COR-L47 (cell line): ENCODE data around the gene TOB2.

Experiments used
- DNase-seq: peaks from one replicate; lab custom pipeline; 2025; lab: John Stamatoyannopoulos, UW

Gene TOB2, protein sequence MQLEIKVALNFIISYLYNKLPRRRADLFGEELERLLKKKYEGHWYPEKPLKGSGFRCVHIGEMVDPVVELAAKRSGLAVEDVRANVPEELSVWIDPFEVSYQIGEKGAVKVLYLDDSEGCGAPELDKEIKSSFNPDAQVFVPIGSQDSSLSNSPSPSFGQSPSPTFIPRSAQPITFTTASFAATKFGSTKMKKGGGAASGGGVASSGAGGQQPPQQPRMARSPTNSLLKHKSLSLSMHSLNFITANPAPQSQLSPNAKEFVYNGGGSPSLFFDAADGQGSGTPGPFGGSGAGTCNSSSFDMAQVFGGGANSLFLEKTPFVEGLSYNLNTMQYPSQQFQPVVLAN

DNA sequence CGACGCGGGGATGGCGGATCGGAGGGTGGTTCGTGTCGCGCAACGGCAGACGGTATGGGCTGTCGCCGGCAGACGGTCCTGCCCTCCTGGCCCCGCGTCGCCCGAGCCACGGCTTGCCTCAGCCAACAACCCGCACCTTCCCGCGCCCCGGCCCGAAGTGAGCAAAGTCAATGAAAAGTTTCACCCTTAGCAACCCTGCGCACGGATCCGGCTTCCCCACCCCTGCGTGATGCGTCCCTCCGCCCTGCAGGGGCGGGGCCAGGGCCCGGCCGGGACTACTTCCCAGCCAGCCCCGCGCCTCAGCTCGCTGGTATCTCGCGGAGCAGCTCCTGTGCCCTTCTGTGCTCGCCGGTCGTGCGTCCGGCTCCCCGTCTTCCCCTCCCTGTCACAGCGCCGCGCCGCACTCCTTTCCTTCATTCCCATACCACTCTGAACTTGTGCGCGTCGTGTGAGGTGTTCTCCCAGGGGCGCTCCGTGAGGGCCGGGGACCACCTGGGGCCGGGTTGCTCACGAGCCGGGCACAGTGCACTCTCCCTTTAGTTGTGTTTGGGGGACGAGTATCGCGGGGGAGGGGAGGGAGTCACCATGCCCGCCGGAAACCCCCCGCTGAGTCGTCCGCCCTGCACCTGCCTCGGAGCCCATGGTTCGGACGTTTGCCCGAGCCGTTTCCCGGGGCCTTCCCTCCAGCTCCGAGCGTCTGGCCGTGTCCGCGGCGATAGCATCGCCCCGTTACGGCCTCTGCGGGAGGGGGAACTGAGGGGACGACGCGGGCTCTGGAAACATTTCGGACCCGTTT lies at the start of gene TOB2:
Gene TOB2 (minus strand): TSS at position 163 of the 796 bp plus-strand sequence. CDS start 9,456 bp downstream, outside the sequence.
- DNase-seq = peak; percentile 93

DNA sequence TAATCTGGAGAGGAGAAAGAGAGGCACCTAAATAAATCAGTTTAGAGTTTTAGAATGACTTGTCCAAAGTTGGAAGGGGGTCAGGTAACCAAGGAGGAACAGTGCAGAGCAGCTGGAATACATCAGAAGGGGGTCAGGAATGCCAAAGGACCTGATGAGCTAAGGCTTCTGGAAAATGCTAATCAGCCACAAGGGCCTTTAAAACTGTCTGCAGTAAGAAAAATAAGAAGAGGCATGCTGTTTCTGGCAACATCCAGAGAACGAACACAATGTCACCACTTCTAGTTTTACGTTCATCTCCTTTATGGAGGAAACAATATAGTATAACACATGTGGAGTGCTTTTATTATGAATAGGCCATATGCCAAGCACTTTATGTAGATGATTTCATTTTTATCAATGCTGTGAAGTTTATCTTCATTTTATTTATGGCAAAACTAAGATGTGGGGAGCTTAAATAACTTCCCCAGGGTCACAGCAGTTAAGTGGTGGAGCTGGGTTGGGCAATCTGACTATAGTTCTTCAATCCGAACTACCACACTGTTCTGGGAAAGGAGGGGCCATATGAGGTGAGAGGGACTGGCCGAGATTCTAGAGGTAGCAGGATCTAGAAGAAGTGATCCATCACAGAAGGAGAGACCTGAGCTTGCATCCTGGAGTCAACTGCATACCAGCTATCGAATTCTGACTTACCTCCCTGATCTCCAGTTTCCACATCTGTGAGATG lies 44.9 kb upstream of the TOB2 start:
- DNase-seq = no peak

DNA sequence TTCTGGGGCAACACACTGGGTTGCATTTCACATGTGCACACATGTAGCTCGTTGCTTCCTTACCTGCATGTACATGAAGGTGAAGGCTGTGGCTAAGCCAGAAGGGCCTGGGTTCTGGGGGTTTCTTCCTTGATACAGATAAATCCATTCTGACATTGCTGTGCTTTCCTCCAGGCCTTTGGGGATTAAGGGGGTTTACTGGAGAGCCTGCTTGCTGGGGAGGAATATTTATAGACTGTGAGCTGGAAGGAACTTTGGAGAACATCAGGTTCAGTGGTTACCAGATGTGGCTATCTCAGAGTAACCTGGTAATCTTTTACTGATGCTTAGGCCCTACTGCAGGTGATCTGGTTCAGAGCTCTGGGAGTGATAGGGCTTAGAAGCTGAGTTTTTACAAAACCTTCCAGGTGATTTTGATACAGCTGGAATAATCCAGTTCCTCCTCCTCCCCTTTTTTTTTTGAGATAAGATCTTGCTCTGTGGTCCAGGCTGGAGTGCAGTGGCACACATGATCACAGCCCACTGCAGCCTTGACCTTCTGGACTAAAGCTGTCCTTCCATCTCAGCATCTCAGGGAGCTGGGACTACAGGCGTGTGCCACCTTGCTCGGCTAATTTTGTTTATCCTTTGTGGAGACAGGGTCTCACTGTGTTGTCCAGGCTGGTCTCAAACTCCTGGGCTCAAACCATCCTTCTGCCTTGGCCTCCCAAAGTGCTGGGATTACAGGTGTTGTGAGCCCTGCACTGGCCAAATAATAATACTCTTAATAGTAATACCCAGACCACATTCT lies 42.2 kb upstream of the TOB2 start:
- DNase-seq = no peak

DNA sequence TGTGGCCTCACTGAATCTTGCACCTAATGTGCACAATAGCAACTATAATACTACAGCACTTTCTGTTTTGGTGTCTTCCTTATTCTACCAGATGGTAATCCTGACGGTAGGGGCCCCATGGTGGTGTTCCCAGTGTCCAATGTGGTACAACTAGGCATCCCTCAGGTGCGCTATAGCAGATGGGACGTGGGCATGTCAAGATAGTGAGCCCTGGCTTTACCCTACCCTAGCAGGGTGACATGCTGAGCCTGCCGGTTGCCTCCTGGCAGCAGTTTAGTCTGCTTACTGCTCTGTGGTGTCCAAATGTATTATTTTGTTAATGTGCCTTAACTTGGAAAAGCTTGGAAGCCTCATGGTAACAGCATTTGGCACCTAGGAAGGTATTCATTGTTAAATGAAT lies 41.5 kb upstream of the TOB2 start:
- no peak for DNase-seq

DNA sequence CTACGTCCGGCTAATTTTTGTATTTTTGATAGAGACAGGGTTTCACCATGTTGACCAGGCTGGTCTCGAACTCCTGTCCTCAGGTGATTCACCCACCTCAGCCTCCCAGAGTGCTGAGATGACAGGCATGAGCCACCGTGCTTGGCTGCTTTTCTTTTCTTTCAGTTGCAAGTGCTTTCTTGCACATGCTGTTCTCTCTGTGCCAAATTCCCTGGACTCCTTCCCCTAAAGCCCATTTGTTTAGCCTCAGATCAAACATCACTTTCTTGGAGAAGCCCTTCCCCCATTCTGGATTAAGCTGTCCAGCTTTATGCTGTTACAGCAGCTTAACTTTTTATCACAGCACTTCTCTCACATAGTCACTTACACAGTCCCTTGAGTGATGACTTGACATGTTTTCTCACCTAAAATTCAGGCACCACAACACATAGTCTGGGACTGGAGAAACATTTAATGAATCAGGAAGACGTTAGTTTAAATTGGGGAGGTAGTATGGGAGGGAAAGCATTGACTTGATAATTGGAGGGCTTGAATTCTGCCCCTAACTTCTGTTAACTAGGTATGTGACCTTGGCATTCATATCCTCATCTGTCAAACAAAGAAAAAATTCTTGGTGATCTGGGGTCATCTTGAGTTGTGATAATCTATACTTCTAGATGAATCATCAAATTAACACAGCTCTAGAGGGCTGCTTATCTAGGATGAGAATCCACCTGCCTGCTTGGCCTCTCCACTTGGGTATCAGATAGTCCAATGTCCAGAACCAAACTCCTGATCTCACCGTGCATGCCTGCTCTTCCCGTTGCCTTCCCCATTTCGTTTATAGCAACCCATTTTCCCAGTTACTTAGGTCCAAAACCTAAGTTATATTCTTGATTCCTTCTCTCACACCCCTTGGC lies 40.7 kb upstream of the TOB2 start:
- DNase-seq = no peak

DNA sequence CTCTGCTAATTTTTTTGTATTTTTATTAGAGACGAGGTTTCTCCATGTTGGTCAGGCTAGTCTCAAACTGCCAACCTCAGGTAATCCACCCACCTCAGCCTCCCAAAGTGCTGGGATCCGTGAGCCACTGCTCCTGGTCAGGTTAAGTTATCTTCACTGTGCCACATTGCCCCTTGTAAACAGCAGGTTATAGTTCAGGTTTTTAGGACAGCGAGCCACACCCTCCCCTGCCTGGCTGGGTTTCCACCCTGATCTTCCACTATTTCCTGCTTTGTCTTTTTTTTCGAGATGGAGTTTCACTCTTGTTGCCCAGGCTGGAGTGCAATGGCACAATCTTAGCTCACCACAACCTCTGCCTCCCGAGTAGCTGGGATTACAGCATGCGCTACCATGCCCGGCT lies 38.4 kb upstream of the TOB2 start:
- no peak for DNase-seq

DNA sequence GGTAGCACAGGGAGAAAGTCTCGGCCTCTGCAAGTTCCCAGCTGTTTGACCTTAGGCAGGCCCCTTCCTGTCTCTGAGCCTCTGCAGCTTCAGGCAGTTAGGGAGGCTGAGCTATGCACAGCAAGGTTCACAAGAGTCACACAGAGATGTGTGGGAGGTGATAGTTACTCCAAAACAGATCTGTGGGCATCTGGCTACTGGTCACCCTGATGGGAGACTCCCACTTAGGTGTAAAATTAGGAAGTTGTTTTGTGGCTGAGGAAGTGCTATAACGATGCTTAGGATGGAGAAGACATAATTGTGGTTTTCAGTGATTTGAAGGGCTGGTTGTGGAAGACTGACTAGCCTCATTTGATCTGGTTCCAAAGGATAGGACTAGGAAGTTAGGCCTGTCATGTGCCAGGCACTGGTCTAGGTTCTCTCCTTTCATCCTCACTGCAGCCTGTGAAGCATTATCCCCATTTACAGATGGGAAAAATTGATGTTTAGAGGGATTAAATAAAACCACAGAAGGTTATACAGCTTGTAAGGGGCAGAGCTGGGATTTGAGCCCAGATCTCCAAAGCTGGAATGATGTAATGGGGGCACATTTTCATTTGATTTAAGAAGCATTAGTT lies 35.8 kb upstream of the TOB2 start:
- DNase-seq = no peak

DNA sequence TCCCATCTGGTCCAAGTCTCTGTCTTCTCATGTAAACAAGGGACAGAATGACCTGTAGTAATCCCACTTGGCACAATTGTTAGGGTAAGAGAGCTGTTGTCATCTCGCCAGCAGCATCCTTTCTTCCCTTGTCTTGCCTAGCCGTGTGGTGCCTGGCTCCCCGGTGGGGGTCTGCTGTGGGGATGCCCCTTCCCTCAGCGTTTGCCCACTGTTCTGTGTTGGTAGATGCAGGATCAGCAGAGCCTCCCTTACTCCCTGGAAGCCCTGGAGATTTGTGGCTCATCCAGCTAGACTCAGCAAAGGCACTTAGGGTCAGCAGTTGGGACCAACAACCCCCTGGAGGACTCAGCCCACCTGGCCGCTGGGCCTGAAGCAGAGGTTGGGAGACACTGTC lies 35.3 kb upstream of the TOB2 start:
- DNase-seq = no peak

DNA sequence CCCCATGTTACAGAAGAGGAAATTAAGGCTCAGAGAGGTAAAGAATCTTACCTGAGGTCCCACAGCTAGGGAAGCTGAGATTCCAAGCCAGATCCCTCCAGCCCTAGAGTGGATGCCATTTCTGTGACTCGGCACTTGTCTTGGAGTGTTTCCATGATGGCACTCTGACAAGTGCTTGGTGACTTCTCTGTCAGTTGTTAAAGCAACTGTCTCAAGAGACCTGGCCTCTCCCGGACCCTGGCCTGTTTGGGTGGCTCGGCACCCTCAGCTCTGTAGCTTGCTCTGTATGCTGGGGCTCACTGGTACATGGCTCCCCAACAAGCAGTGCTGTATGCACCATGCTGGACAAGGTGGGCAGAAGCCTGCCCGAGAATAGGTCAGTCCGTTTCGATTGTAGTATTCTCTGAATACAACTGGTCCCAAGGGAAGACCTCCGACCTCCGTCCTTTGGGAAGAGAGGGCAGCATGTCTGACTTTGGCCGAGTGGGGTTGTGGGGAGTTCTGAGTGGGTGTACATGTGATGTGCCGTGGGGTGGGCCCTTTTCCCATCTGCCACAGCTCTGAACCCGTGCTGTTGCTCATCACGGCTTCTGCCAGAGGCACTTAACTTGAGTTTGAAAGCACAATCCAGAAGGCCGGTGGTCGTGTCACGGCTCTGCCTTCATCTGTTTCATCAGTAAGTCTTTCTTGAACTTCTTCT lies 34.7 kb upstream of the TOB2 start:
- DNase-seq = no peak

DNA sequence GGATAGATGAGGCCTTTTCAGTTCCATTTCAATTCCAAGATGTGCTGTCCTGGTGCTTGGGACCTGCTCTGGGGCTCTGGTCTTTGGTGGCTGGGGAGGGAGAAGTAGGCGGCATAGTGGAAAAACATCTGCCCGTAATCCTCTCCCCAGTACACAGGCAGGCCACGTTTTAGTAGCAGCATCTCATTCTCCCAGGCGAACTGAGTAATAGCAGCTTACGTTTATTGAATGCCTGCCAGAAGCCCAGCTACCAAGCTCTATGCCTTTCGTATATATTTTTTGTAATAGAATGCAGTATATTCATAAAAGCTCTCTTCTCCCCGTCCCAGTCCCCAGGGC lies 33.8 kb upstream of the TOB2 start:
- DNase-seq = no peak

DNA sequence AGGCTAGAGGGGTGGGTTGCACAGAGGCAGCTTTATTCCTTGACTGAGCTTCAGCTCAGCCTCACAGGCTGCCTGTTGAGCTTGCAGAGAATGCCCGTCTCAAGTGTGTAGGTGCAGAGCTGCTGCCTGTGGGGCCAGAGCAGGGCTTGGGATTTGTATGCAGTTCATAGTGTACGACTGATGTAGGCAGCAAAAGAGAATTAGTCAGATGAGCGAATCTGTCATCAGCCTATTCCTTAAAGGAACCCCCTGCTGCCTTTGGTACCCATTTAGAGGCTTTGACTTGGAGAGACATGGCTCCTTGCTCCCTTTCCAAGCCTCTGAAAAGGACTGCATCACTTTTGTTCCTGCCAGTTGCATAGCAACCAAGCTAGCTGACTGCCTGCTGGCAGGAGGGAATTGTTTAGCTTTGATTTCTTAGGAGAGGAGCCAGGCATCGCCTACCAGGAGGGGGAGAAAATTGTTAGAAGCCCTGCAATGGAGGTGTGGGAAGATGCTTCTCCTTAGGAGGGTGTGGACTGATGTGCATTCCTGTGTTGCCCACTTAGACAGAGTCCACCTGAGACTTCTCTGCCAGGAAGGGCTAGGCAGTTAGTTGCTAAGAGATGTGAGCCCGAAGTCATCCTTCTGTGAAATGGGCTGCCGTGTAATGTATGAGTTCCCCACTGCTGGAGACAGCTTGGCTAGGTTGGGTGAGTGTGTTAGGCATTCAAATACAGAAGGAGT lies 33.2 kb upstream of the TOB2 start:
- DNase-seq = peak; percentile 30

DNA sequence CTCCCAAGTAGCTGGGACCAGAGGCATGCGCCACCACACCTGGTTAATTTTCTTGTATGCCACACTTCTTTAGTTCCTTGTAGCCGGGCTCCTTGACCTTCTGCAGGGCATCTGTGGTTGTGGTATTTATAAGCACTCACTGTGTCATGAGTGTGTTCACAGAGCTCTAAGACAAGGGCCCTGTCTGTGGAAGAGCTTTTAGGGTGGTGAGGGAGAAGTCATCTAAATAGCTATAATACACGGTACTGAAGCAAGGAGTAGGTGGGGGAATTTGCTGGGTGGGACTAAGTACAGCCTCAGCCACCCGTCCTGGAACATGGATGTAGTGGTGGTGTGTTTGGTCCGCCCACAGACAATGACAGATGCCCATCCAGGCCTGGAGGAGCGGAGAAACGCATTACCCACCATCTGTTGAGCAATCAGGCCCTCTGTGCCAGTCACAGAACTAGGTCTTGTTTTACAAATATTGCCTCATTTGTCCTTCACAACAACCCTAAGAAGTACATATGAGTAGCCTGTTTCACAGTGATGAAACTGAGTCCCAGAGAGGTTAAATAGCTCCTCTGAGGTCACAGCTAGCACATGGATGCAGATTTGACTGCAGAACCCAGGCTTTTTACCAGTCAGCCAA lies 32.4 kb upstream of the TOB2 start:
- DNase-seq = no peak

DNA sequence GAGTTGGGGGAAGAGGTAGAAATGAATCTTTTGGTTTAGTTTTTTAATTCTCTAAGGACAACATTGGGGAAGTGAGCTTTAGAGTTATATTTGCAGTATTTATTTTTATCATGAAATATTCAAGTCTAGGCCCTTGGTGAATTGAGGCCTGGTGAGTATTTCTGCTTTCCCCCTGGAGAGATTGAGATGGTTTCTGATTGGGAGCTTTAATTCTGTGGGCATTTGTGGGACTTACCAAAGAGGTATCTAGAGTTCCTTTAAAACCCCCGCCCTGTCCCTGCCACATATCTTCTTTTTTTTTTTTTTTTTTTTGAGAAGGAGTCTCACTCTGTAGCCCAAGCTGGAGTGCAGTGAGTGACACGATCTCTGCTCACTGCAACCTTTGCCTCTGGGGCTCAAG lies 31.9 kb upstream of the TOB2 start:
- DNase-seq = no peak

DNA sequence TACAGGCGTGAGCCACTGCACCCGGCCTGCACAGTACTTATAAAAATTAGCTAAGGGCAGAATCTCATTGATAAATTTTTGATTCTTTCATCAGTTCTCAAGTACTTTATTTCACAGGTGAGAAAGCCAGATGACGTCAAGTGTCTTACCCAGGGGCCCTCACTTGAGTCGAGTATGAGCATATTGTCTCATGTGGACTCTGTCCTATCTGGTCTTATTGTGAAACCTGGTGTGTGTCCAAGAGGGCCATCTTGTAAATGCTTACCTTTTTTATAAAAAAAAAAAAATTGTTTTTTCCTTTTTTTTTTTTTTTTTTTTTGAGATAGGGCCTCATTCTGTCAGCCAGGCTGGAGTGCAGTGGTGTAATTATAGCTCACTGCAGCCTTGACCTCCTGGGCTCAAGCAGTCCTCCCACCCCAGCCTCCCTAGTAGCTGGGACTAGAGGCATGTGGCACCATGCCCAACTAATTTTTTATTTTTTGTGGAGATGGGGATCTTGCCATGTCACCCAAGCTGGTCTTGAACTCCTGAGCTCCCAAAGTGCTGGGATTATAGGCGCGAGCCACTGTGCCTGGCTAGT lies 28.4 kb upstream of the TOB2 start:
- no peak for DNase-seq

DNA sequence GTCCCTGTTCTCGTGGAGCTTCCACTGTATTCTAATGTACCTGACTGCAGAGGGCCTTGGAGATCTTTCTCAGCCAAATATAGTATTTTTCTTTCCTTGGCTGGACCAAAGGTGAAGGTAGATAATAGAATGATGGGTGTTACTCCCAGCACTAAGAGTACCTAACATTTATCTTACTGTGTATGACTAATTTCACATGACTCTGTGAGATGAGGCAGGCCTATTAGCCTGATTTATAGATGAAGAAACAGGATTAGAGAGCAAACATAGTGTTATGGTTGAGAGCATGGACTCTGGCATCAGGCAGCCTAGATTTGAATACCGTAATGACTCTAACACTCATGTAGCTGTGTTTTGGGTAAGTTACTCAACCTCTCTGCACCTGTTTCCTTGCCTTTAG lies 25.0 kb upstream of the TOB2 start:
- no peak for DNase-seq

DNA sequence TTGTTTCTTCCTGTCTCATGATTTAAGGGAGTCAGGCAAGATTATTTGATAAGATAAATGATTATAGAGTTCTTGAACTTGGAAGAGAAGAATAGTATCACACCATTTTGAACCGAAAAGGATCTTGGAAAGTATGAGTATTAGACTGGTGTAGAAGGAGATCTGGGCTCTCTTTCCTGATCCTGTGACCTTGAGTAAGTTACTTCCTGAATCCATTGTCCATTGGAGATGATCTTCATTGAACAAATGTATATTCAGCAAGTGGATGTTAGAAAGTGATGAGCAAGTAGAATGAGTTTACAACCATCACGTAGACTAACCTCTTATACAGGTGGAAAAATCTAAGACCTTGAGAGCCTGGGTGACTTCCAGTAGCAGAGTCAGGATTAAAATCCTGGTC lies 24.3 kb upstream of the TOB2 start:
- DNase-seq = no peak

DNA sequence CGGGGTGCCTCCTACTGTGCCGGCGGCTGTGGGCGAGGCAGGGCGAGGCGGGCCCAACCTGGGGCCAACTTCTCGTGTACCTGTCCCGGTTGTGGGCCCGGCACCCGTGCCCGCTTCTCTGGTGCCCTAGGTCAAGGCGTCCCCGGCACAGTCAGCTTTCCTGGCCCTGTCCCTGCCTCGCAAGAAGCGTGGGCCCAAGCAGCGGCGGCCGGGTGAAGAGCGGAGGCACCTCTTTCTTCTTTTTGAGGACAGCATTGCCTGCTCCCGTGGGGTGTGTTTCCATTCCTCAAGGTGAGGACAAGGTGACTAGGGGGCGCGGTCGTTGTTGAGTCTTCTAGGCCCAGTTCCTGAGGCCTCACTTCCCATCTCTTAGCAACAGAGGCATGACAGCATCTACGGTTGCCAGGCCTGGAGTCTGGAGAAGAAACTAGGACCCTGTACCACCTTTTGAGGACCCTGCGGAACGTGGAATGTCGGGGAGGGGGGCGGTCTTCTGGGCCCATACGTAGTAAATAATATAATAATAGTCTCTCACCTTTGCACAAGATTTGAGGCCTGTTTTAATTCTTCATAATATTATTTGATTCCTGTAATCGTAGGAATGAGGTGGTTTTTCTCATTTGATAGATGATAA lies 22.7 kb upstream of the TOB2 start:
- no peak for DNase-seq
